ENCODE measurements around the gene AGAP1.

Gene AGAP1

GRCh38 chr2:235712176-235712575 lies 218.3 kb downstream of the AGAP1 start:
- DNase-seq (ENCODE audit: low spot score), result peak; percentile 53

DNA sequence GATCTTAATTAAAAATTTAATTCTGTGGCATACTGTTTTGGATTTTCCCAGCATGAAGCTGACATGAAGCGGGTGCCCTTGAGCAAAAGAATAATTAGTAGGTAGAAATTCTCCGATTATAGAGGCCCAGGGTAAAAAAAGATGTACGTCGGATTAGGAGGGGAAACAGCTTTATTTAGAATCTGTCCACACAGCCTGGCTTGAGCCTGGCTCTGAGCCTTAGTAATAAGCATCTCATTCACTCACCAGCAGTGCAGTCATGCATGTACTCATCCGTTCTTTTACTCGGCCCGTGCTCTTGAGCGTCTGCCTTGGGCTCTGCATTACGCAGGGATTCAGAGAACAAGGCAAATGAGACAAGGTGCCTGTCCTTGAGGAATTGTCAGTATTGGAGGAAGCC lies 219.3 kb downstream of the AGAP1 start:
- DNase-seq (ENCODE audit: low spot score), result peak; percentile 67

DNA sequence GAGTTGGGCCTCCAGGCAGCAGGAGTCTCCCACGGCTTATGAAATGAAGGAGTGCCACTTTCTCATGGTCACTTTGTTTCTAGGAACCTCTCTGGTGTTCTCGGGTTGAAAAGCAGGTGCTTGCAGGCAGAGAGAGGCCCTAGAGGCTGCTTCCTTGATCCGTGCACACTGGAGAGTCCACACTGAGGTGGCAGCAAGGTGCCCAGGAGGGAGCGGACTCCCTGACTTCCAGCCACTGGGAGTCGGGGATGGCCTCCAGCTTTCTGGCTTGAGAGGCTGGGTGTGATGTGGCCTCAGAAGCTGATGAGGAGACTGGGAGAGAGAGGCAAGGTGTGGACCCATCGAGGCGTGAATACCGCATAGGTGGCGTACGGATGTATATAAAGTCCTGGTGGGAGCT lies 221.8 kb downstream of the AGAP1 start:
- no peak for DNase-seq (ENCODE audit: low spot score)

DNA sequence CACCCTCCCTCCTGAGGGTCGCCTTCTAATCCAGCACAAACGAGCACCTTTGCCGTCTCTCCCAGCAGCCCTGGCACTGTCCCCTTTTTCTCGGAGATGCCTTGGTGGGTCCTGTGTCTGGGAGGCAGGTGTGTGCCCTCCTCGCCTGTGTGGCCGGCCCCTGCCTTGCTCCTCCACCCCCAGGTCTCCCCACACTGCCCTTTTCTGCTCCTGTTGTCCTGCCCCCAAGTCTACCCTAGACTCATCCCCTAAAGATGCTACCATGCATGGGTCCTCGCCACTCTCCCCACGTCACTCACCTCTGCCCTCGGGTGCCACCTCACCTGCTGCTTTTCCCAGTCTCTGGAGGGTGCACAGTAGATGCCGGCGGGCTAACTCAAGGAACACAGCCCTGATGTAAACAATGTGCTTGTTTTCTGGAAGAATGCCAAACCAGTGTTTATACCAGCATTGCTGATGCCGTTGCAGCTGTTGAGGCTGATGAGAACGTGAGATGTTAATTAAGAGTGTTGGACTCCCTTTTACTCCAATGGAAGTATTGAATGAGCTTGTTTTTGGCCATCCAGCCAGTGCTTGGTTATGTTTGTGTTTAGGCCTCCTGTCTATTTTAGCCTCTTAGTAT lies 223.1 kb downstream of the AGAP1 start:
- DNase-seq (ENCODE audit: low spot score), result peak; percentile 72

DNA sequence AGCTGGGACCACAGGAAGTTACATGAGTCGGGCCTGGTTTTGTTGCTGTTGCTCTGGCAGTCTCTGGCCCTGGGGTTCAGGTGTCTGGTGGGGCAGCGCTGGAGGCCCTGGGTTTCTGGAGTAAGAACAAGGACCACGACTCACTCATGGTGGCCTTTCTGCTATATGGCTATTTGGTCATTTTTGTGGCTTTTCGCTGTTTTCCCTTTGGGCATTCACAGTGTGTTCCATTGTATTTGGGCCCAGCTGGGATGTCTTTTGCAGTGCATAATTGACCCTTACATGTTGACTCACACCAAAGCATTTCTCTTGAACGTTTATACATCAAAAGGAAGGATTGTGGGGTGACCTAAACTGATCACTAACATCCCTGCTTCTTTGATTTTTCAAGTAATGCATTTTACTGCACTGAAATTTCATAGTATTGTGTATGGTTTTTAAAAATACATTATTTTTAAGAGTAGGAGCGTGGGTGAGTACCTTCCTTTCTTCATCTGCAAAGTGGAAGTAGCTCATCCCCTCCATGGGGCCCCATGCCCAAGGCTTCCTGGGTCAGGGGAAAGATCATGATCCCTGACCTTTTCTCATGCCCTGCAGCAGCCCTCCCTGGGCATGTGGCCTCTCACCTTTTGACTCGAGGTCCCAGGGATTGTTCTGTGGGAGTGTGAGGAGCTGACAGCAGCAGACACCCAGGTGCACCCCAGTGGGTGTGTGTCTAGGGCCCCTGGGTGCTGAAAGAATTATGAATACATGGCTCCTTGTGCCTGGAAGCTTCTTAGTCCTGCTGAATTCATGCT lies 225.5 kb downstream of the AGAP1 start:
- DNase-seq (ENCODE audit: low spot score), result peak; percentile 56

GRCh38 chr2:235721625-235722024 lies 227.8 kb downstream of the AGAP1 start:
- DNase-seq (ENCODE audit: low spot score), result no peak

- no peak for DNase-seq (ENCODE audit: low spot score)
These were observed 229.0 kb downstream of the AGAP1 start for GRCh38 chr2:235722869-235723268.

- DNase-seq (ENCODE audit: low spot score), result no peak
These were observed 229.5 kb downstream of the AGAP1 start for GRCh38 chr2:235723371-235723770.

DNA sequence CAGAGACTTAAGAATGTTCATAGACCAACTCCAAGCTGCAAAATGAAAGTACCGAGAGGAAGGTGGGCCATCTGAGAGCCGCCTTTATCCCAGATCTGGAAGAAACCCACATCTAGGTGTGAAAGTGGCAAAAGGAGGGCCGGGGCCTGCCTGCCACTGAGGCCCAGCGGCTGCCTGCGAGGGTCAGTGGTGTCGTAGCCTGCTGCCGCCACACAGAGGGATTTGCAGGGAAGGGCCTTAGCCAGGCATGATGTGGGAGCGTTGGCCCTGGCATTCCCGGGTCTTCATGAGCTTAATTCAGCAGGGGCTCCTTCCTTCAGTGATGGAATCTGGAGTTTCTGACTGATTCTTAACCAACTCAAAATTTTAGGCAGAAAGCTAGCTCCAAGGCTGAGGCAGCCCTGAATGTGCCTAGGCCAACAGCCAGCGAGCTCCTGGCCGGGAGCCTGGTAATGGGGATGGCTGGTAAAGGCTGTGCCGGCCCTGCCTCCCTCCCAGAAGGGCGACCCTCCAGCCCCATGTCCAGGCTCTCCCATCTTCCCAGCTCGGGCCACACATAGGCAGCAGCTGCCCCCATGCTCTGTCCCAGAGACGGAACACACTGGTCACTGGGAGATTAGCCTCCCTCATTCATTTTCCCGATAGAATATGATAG lies 230.1 kb downstream of the AGAP1 start:
- DNase-seq (ENCODE audit: low spot score), result peak; percentile 63

GRCh38 chr2:235725016-235725489 lies 231.2 kb downstream of the AGAP1 start:
- DNase-seq (ENCODE audit: low spot score), result peak; percentile 88

DNA sequence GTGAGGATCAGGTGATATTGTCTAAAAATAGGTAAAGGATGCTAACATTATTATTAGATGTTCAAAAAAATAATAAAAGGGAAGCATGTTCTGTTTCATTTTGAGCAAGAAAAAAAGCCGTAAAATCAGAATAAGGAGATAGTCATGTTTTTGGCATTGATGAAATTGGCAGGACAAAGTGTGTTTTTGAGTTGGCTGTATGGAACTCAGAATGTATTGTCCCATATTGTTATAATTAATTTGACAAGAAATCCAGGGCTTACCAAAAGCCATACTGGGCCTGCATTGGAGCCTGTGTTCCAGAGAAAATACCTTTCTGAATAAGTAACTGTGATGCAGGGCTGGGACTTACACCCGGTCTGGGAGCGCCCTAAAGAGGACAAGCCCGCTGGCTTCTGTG lies 232.0 kb downstream of the AGAP1 start:
- no peak for DNase-seq (ENCODE audit: low spot score)

- DNase-seq (ENCODE audit: low spot score), result no peak
These were observed 232.7 kb downstream of the AGAP1 start for GRCh38 chr2:235726554-235726953.

DNA sequence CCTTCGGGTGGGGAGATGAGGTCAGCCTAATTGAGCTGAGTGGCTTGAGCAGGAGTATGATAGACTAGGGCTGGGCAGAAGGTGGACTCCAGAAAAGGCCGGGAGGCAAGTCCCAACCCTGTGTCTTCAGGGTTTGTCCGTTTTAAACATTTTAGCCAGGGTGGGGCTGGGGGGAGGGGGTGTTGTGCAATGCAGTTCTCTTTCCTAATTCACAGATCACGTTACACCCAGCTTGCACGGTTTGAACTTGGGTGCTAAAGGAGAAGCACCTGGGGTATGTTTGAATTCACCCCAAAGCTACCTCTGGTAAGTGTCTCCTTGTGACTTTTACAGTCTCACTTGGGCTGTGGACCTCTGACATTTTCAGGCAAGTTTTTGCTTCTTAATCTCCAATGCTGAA lies 233.3 kb downstream of the AGAP1 start:
- DNase-seq (ENCODE audit: low spot score), result no peak

GRCh38 chr2:235727891-235728799 lies 234.3 kb downstream of the AGAP1 start:
- no peak for DNase-seq (ENCODE audit: low spot score)

- DNase-seq (ENCODE audit: low spot score), result peak; percentile 62
These were observed 235.1 kb downstream of the AGAP1 start for GRCh38 chr2:235728800-235729556.

- no peak for DNase-seq (ENCODE audit: low spot score)
These were observed 235.7 kb downstream of the AGAP1 start for GRCh38 chr2:235729557-235729947.

DNA sequence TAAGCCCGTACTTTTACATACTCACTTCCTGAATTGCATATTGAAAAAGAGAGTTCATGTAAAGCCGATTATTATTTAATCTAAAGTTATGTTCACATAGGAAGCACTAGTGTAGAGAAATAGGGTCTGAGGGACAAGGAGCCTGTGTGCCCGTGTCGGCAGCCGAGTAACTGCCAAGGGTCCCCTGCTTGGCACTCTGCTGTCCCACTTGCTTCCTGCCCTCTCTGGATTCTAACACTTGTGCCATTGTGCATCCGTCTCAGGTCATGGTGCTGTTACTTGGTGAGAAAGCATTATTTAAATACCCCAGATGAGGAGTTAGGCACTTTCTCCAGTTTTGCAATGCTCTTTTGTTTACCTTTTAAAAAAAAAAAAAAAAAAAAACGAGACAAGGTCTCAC lies 236.3 kb downstream of the AGAP1 start:
- DNase-seq (ENCODE audit: low spot score), result no peak

DNA sequence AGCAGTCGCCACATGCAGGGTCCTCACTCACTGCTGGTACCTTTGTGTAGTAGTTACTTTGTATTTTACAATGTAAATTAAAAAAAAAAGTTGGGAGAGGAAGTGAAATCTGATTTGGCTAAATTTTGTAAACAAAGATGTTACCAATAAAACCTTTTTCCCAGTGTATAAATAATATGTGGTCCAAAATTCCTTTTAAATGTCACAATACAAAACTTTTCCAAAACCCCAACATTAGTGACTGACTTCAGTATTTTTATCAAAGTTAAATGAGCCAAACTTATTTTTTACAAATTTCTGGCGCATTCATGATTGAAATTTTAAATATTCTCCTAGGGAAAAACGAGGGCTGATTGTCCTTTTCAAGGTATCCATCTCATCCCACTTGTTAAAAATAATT lies 239.9 kb downstream of the AGAP1 start:
- no peak for DNase-seq (ENCODE audit: low spot score)

DNA sequence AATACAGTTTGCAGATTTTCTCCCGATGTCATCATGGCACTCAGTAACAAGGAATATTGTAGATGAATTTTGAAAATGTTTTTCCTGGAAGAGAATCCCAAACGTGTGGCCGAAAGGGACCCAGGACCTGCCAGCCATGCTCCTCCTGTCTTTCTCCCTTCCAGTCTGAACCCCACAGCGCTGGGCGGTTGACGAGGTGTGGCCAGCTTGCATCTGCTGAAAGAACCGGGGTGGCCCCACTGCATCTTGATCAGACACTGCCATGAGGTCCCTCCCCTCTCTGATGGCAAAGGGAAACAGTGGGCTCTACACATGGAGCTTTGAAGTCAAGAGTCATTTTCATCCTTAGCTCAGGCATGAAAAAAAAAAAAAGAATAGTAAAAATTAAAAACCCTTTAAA lies 240.3 kb downstream of the AGAP1 start:
- DNase-seq (ENCODE audit: low spot score), result no peak

GRCh38 chr2:235734688-235735231 lies 240.9 kb downstream of the AGAP1 start:
- DNase-seq (ENCODE audit: low spot score), result no peak

GRCh38 chr2:235737396-235737795 lies 243.6 kb downstream of the AGAP1 start:
- no peak for DNase-seq (ENCODE audit: low spot score)
